22Rv1 (cell line): ENCODE data around the gene GPX5.

Experiments used
- H3K27ac ChIP-seq: fragments of 450-650 bp; 2 replicates; pipeline ENCODE4 v1.5.1; 2017
- CTCF ChIP-seq: fragments of 450-650 bp; IDR thresholded peaks from 2 replicates; pipeline ENCODE4 v1.5.1; 2017; ENCODE audit warnings: mild to moderate bottlenecking
- ZFX ChIP-seq: fragments of 450-650 bp; IDR thresholded peaks from 2 replicates; pipeline ENCODE4 v1.6.1; 2017; ENCODE audit warnings: antibody characterized with exemption, borderline replicate concordance

GPX5 gene

GRCh38 chr6:28522594-28523240 lies 3.0 kb upstream of the GPX5 start:
- H3K27ac ChIP-seq: no peak overlapping the region
- no peak for TF ChIP-seq ZFX
- TF ChIP-seq CTCF: no peak

GRCh38 chr6:28523241-28523622 lies 2.4 kb upstream of the GPX5 start:
- H3K27ac ChIP-seq: no peak overlapping the region
- TF ChIP-seq ZFX: no peak
- no peak for TF ChIP-seq CTCF

- no peak for TF ChIP-seq ZFX
- no peak for TF ChIP-seq CTCF
Measured at GRCh38 chr6:28530777-28531176, 5.1 kb downstream of the GPX5 start.

GRCh38 chr6:28531479-28532128 lies 5.9 kb downstream of the GPX5 start:
- no peak overlapping the region for H3K27ac ChIP-seq
- TF ChIP-seq CTCF (no peak; the same call in 1 of the 2 replicates), ZFX (no peak)

More at GRCh38 chr6:28530777-28531176, 5.1 kb downstream of the GPX5 start:
- H3K27ac ChIP-seq: no peak overlapping the region

- H3K27ac ChIP-seq: no peak overlapping the region
- TF ChIP-seq CTCF (no peak), ZFX (no peak)
Measured at GRCh38 chr6:28534306-28534705, 8.6 kb downstream of the GPX5 start.

GRCh38 chr6:28534875-28535274 lies 9.2 kb downstream of the GPX5 start:
- no peak overlapping the region for H3K27ac ChIP-seq
- TF ChIP-seq ZFX (no peak), CTCF (no peak)

GRCh38 chr6:28537065-28537464 lies 11.4 kb downstream of the GPX5 start:
- no peak overlapping the region for H3K27ac ChIP-seq
- TF ChIP-seq ZFX (no peak), CTCF (no peak)
